Smooth muscle cell of trachea (primary cell): ENCODE measurements around the gene NR2F2. TPM values are rescaled to one million over a fixed set of nuclear protein-coding genes. Genes with fewer than 3 reads are reported as not detected.

Source experiments
- total RNA-seq: library from RNA; depleted of rRNA; stranded (reverse); fragments of >200 nt; gene quantifications from 2 replicates; pipeline ENCODE4 v1.2.1, GENCODE V29; 2014

Gene NR2F2
- 23.0 and 23.9 TPM in 2 replicates for total RNA-seq

GRCh38 chr15:96330450-96331143 lies at the start of gene NR2F2:
TSS of gene NR2F2 (plus strand) at chr15:96330700. CDS start at chr15:96332106, 1,406 bp downstream.

